Stimulated activated naive CD8-positive, alpha-beta T cell treated with anti-CD3 and anti-CD28 coated beads, Interleukin-15, amount 100 ng/mL, for 72 hours (primary cell): ENCODE data around the gene RNF186.
"Not testable (repeated sequence)": the region's sequence is repeated elsewhere in the genome, so short reads cannot be mapped to it uniquely, and the experiment has no call there.

Experiments
- ATAC-seq: fragments of 150-1000 bp; cut with Tn5 transposase; 2 replicates; pipeline ENCODE4 v1.10.0; 2021; ENCODE audit warnings: mild to moderate bottlenecking, moderate library complexity
- DNase-seq, 2 donors: peaks; one replicate each; pipeline ENCODE4 v3.0.0; 2021 to 2022
- H3K27ac Mint-ChIP-seq, 2 donors: one replicate each; pipeline ENCODE4 v1.8.0; 2022; ENCODE audit warnings: mild to moderate bottlenecking in 2 of 2, mixed read lengths in 2 of 2, moderate library complexity in 2 of 2
- H3K27me3 Mint-ChIP-seq: one replicate; pipeline ENCODE4 v1.8.0; 2022; ENCODE audit warnings: mixed read lengths
- H3K4me1 Mint-ChIP-seq: one replicate; pipeline ENCODE4 v1.8.0; 2022; ENCODE audit warnings: mild to moderate bottlenecking, mixed read lengths
- H3K4me3 Mint-ChIP-seq, 2 donors: one replicate each; pipeline ENCODE4 v1.8.0; 2022; ENCODE audit warnings: mild to moderate bottlenecking in 2 of 2, mixed read lengths in 2 of 2, moderate library complexity in 1 of 2
- H3K9me3 Mint-ChIP-seq, 2 donors: one replicate each; pipeline ENCODE4 v1.8.0; 2022; ENCODE audit warnings: mixed read lengths in 2 of 2

The RNF186 gene

GRCh38 chr1:19814681-19815503 lies at the start of gene RNF186:
Gene RNF186 (minus strand): TSS chr1:19815283. CDS start chr1:19815101, 182 bp downstream.
- Mint-ChIP-seq H3K4me3 (no peak within 1 kb of the TSS), H3K4me1 (no peaks in the 10 kb centered on the region), H3K27me3 (no peaks in the 10 kb centered on the region), H3K27ac (no peak within 1 kb of the TSS), H3K9me3 (no peaks in the 10 kb centered on the region)
- DNase-seq (no peak), ATAC-seq (no peak)

GRCh38 chr1:19864570-19865160 lies 49.6 kb upstream of the RNF186 start:
- Mint-ChIP-seq H3K27ac (no peak overlapping the region), H3K9me3 (peaks cover 0 to 6% of the 10 kb centered on the region in 2 donors), H3K4me3 (no peak overlapping the region), H3K27me3 (peaks cover 44% of the 10 kb centered on the region), H3K4me1 (no peaks in the 10 kb centered on the region)
- DNase-seq (no peak), ATAC-seq (no peak)

- Mint-ChIP-seq H3K27ac (no peak overlapping the region), H3K27me3 (peaks cover 47% of the 10 kb centered on the region), H3K4me3 (no peak overlapping the region), H3K4me1 (no peaks in the 10 kb centered on the region), H3K9me3 (peaks cover 0 to 6% of the 10 kb centered on the region in 2 donors)
- no peak for ATAC-seq
- DNase-seq, result no peak
These were observed 47.9 kb upstream of the RNF186 start for GRCh38 chr1:19862944-19863343.

GRCh38 chr1:19861842-19862530 lies 46.9 kb upstream of the RNF186 start:
- H3K4me3 Mint-ChIP-seq, result no peak overlapping the region
- peaks cover 44% of the 10 kb centered on the region for H3K27me3 Mint-ChIP-seq
- DNase-seq, result no peak
- H3K4me1 Mint-ChIP-seq, result no peaks in the 10 kb centered on the region
- peaks cover 0 to 6% of the 10 kb centered on the region in 2 donors for H3K9me3 Mint-ChIP-seq
- no peak overlapping the region for H3K27ac Mint-ChIP-seq
- ATAC-seq, result no peak

GRCh38 chr1:19861034-19861433 lies 46.0 kb upstream of the RNF186 start:
- Mint-ChIP-seq H3K27ac (no peak overlapping the region), H3K4me3 (no peak overlapping the region), H3K9me3 (peaks cover 0 to 6% of the 10 kb centered on the region in 2 donors), H3K27me3 (peaks cover 35% of the 10 kb centered on the region), H3K4me1 (no peaks in the 10 kb centered on the region)
- DNase-seq, result no peak
- ATAC-seq, result no peak

GRCh38 chr1:19860418-19860817 lies 45.3 kb upstream of the RNF186 start:
- Mint-ChIP-seq H3K4me1 (no peaks in the 10 kb centered on the region), H3K4me3 (no peak overlapping the region), H3K9me3 (peaks cover 0 to 6% of the 10 kb centered on the region in 2 donors), H3K27ac (no peak overlapping the region), H3K27me3 (peaks cover 29% of the 10 kb centered on the region)
- no peak for ATAC-seq
- DNase-seq, result no peak

GRCh38 chr1:19859876-19860275 lies 44.8 kb upstream of the RNF186 start:
- Mint-ChIP-seq H3K4me1 (no peaks in the 10 kb centered on the region), H3K4me3 (no peak overlapping the region), H3K9me3 (peaks cover 0 to 6% of the 10 kb centered on the region in 2 donors), H3K27ac (no peak overlapping the region), H3K27me3 (peaks cover 28% of the 10 kb centered on the region)
- ATAC-seq (no peak), DNase-seq (no peak)

GRCh38 chr1:19858893-19859292 lies 43.8 kb upstream of the RNF186 start:
- no peak overlapping the region for H3K27ac Mint-ChIP-seq
- ATAC-seq (no peak), DNase-seq (no peak)
- H3K9me3 Mint-ChIP-seq, result peaks cover 0 to 6% of the 10 kb centered on the region in 2 donors
- no peak overlapping the region for H3K4me3 Mint-ChIP-seq
- H3K4me1 Mint-ChIP-seq, result no peaks in the 10 kb centered on the region
- peaks cover 36% of the 10 kb centered on the region for H3K27me3 Mint-ChIP-seq

GRCh38 chr1:19854866-19855265 lies 39.8 kb upstream of the RNF186 start:
- Mint-ChIP-seq H3K27ac (no peak overlapping the region), H3K27me3 (peaks cover 32% of the 10 kb centered on the region), H3K4me1 (no peaks in the 10 kb centered on the region), H3K4me3 (no peak overlapping the region), H3K9me3 (no peaks in the 10 kb centered on the region)
- no peak for DNase-seq
- ATAC-seq, result no peak

GRCh38 chr1:19852036-19852435 lies 37.0 kb upstream of the RNF186 start:
- DNase-seq (no peak), ATAC-seq (no peak)
- Mint-ChIP-seq H3K27ac (no peak overlapping the region), H3K27me3 (peaks cover 31% of the 10 kb centered on the region), H3K4me1 (no peaks in the 10 kb centered on the region), H3K9me3 (no peaks in the 10 kb centered on the region), H3K4me3 (no peak overlapping the region)

- no peak for DNase-seq
- Mint-ChIP-seq H3K27me3 (peaks cover 48% of the 10 kb centered on the region), H3K9me3 (no peaks in the 10 kb centered on the region), H3K27ac (no peak overlapping the region), H3K4me3 (no peak overlapping the region), H3K4me1 (no peaks in the 10 kb centered on the region)
- ATAC-seq, result no peak
These were observed 35.1 kb upstream of the RNF186 start for GRCh38 chr1:19850214-19850613.

GRCh38 chr1:19849307-19849706 lies 34.2 kb upstream of the RNF186 start:
- ATAC-seq, H3K4me1 Mint-ChIP-seq, H3K9me3 Mint-ChIP-seq, H3K4me3 Mint-ChIP-seq, DNase-seq, H3K27ac Mint-ChIP-seq: not testable (repeated sequence)
- peaks cover 51% of the 10 kb centered on the region for H3K27me3 Mint-ChIP-seq

GRCh38 chr1:19847334-19847733 lies 32.3 kb upstream of the RNF186 start:
- not testable (repeated sequence) for H3K4me3 Mint-ChIP-seq, ATAC-seq, H3K9me3 Mint-ChIP-seq, H3K4me1 Mint-ChIP-seq, DNase-seq
- peak overlapping the region in 1 of 2 donors; percentile 7 for H3K27ac Mint-ChIP-seq
- H3K27me3 Mint-ChIP-seq, result peaks cover 51% of the 10 kb centered on the region

- Mint-ChIP-seq H3K4me3 (no peak overlapping the region), H3K27me3 (peaks cover 51% of the 10 kb centered on the region), H3K27ac (no peak overlapping the region), H3K9me3 (no peaks in the 10 kb centered on the region), H3K4me1 (no peaks in the 10 kb centered on the region)
- no peak for DNase-seq
- ATAC-seq, result no peak
These were observed 31.3 kb upstream of the RNF186 start for GRCh38 chr1:19846338-19846737.

GRCh38 chr1:19845555-19845954 lies 30.5 kb upstream of the RNF186 start:
- ATAC-seq (no peak), DNase-seq (no peak)
- Mint-ChIP-seq H3K27me3 (peaks cover 50% of the 10 kb centered on the region), H3K27ac (no peak overlapping the region), H3K4me3 (no peak overlapping the region), H3K9me3 (no peaks in the 10 kb centered on the region), H3K4me1 (no peaks in the 10 kb centered on the region)
